ENCODE results near the gene PRKD1. TPM values are rescaled to one million over a fixed set of nuclear protein-coding genes. Genes with fewer than 3 reads are reported as not detected.

Gene PRKD1
- total RNA-seq, 1 experiment from 2014 or later = 2.7 TPM

GRCh38 chr14:29885988-29886387, 41.7 kb downstream of the PRKD1 start:
- Mint-ChIP-seq H3K4me3 (no peak overlapping the region), H3K4me1 (no peaks in the 10 kb centered on the region), H3K27ac (no peak overlapping the region), H3K9me3 (peaks cover 5% of the 10 kb centered on the region in 2 experiments; a peak in 2 of 5 replicates), H3K36me3 (ENCODE audit: insufficient read depth in 1 of 3, low read depth in 3 of 3) (peaks cover 0 to 4% (median 3%) of the 10 kb centered on the region in 3 experiments; a peak in 1 of 7 replicates), H3K27me3 (ENCODE audit: low read depth) (no peaks in the 10 kb centered on the region)
- no peaks in the 10 kb centered on the region for H3K23me2 ChIP-seq (ENCODE audit: insufficient read length, low read depth, low read length, poor library complexity, severe bottlenecking)
- H3K79me1 ChIP-seq (ENCODE audit: insufficient read depth, low read depth, low read length, poor library complexity, severe bottlenecking) = no peaks in the 10 kb centered on the region
- no peak overlapping the region for H3K23ac ChIP-seq (ENCODE audit: insufficient read length, low read depth, low read length)
- H3K4me1 ChIP-seq (ENCODE audit: insufficient read depth, low read length) = no peaks in the 10 kb centered on the region
- no peak overlapping the region for H4K91ac ChIP-seq (ENCODE audit: insufficient read length, low read depth, low read length)
- H3K14ac ChIP-seq (ENCODE audit: insufficient read depth, low read length) = no peak overlapping the region
- no peak overlapping the region for H3K56ac ChIP-seq (ENCODE audit: insufficient read length, low read depth, low read length)
- H2AFZ ChIP-seq (ENCODE audit: low read length) = no peak overlapping the region
- no peak overlapping the region for H2AK5ac ChIP-seq (ENCODE audit: insufficient read length, low read length)
- H3K4ac ChIP-seq (ENCODE audit: low read depth, low read length) = no peak overlapping the region
- WGBS (ENCODE audit: extremely low coverage, insufficient read length, low lambda C conversion rate) = no CpG with 5 or more reads among the region's 5 CpGs
- no peak overlapping the region for H2BK120ac ChIP-seq (ENCODE audit: low read depth, low read length, poor library complexity, severe bottlenecking)
- no peak overlapping the region for H3T11ph ChIP-seq (ENCODE audit: low read length)
- no peak overlapping the region for H4K5ac ChIP-seq (ENCODE audit: insufficient read length, low read depth, low read length)
- no peak overlapping the region for H3K4me2 ChIP-seq (ENCODE audit: insufficient read depth, insufficient read length, low read length)
- TF ChIP-seq CTCF (conservative IDR thresholded peaks at IDR 0.05) = no peak
- H3K27me3 ChIP-seq (ENCODE audit: insufficient read depth, low read length) = no peaks in the 10 kb centered on the region
- H4K20me1 ChIP-seq (ENCODE audit: control insufficient read depth, insufficient read depth, insufficient read length) = no peaks in the 10 kb centered on the region
- no peak overlapping the region for H2BK12ac ChIP-seq (ENCODE audit: insufficient read length, low read depth, low read length)
- no peaks in the 10 kb centered on the region for H3K79me2 ChIP-seq (ENCODE audit: insufficient read depth, low read length)
- no peaks in the 10 kb centered on the region for H3K9me3 ChIP-seq (ENCODE audit: control insufficient read depth, low read depth, low read length)
- no peak overlapping the region for H3K27ac ChIP-seq (ENCODE audit: insufficient read length, low read depth, low read length)
- H4K8ac ChIP-seq (replicated peaks; ENCODE audit: insufficient read length, low read depth, low read length) = no peak overlapping the region
- no peak overlapping the region for H2BK15ac ChIP-seq (ENCODE audit: low read depth, low read length)
- no peak overlapping the region for H3K18ac ChIP-seq (ENCODE audit: insufficient read length, low read depth, low read length)
- H3K9ac ChIP-seq (ENCODE audit: extremely low read depth, insufficient read length, low read length) = no peak overlapping the region
- DNase-seq = no peak
- no peak overlapping the region for H2BK20ac ChIP-seq (ENCODE audit: low read depth, low read length, poor library complexity, severe bottlenecking)
- no peak overlapping the region for H2BK5ac ChIP-seq (ENCODE audit: insufficient read length, low read length)
